GM19240 (cell line): ENCODE results near the gene HSD11B1L.
"Not testable (repeated sequence)": the region's sequence is repeated elsewhere in the genome, so short reads cannot be mapped to it uniquely, and the experiment has no call there.

Experiments
- DNase-seq: peaks from one replicate; pipeline ENCODE4 v3.0.0; 2011; ENCODE audit warnings: low spot score; ENCODE audit not compliant: insufficient read length

Gene HSD11B1L

DNA sequence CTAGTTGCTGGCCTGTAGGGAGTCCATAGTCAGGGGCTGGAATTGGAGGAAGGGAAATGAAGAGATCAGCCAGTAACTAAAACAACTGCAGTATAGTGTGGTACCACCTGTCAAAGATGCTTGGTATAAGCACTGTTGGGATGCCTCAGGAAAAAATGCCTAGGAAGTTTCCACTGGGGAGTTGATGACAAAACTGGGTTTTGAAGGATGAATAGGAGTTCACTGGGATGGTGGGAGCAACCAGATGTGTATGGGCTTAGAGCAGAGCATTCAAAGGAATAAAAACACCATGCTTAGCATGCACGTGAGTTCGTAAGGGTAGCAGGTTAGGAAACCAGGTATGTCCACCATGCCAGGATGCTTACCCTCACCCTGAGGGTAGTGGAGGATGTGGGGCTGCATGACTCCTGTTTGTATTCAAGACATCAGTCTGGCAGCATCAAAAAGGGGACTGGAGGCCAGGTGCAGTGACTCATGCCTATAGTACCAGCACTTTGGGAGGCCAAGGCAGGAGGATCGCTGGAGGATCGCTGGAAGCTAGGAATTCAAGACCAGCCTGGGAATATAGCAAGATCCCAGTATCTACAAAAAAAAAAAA lies 46.7 kb downstream of the HSD11B1L start:
- no peak for DNase-seq

DNA sequence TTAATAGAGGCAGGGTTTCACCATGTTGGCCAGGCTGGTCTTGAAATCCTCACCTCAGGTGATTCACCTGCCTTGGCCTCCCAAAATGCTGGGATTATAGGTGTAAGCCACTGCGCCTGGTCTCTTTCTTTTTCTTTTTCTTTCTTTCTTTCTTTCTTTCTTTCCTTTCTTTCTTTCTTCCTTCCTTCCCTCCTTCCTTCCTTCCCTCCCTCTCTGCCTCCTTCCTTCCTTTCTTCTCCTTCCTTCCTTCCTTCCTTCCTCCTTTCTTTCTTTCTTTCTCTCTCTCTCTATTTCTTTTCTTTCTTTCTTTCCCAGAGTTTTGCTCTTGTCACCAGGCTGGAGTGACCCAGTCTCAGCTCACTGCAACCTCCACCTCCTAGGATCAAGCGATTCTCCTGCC lies 52.3 kb downstream of the HSD11B1L start:
- DNase-seq = not testable (repeated sequence)
